NCI-H2196 treated with DMSO at 0.1 percent for 48 hours (cell line): Measurements from ENCODE around the gene STK32A.

ENCODE experiments used
- DNase-seq: peaks from one replicate; lab custom pipeline; 2025; ENCODE audit not compliant: unreplicated experiment; lab: John Stamatoyannopoulos, UW

The STK32A gene

GRCh38 chr5:147388184-147389108 is 153.6 kb downstream of the STK32A start:
- DNase-seq: no peak

- no peak for DNase-seq
Measured at GRCh38 chr5:147390654-147391225, 155.9 kb downstream of the STK32A start.

- DNase-seq: no peak
Measured at GRCh38 chr5:147391781-147392180, 157.0 kb downstream of the STK32A start.

GRCh38 chr5:147393874-147394672 is 159.2 kb downstream of the STK32A start:
- DNase-seq: no peak

GRCh38 chr5:147396070-147396823 is 161.4 kb downstream of the STK32A start:
- no peak for DNase-seq

- DNase-seq: no peak
Measured at GRCh38 chr5:147397616-147398015, 162.8 kb downstream of the STK32A start.

- DNase-seq: no peak
Measured at GRCh38 chr5:147398860-147399259, 164.0 kb downstream of the STK32A start.

GRCh38 chr5:147400126-147400809 is 165.4 kb downstream of the STK32A start:
- DNase-seq: no peak

- no peak for DNase-seq
Measured at GRCh38 chr5:147400881-147401280, 166.1 kb downstream of the STK32A start.

GRCh38 chr5:147403651-147404640 is 169.1 kb downstream of the STK32A start:
- DNase-seq: no peak

- DNase-seq: no peak
Measured at GRCh38 chr5:147404706-147405105, 169.9 kb downstream of the STK32A start.

GRCh38 chr5:147406636-147407035 is 171.8 kb downstream of the STK32A start:
- no peak for DNase-seq

- DNase-seq: no peak
Measured at GRCh38 chr5:147407094-147407681, 172.4 kb downstream of the STK32A start.

- DNase-seq: no peak
Measured at GRCh38 chr5:147408980-147409379, 174.2 kb downstream of the STK32A start.

- DNase-seq: no peak
Measured at GRCh38 chr5:147410496-147411358, 175.9 kb downstream of the STK32A start.

- DNase-seq: no peak
Measured at GRCh38 chr5:147411359-147412319, 176.8 kb downstream of the STK32A start.

- no peak for DNase-seq
Measured at GRCh38 chr5:147412561-147412960, 177.7 kb downstream of the STK32A start.
